Stomach smooth muscle (tissue), 2 donors: Measurements from ENCODE around the gene DPF3.

Source experiments
- H3K27ac ChIP-seq: one replicate; pipeline ENCODE4 v1.7.0; 2013; ENCODE audit warnings: mild to moderate bottlenecking, low read length, inconsistent platforms
- H3K27me3 ChIP-seq, 2 donors: one replicate each; pipeline ENCODE4 v1.7.0; 2013; ENCODE audit warnings: low read length in 2 of 2; ENCODE audit not compliant: insufficient read depth in 2 of 2, control insufficient read depth in 1 of 2
- H3K36me3 ChIP-seq, 2 donors: one replicate each; pipeline ENCODE4 v1.7.0; 2013; ENCODE audit warnings: low read length in 2 of 2; ENCODE audit not compliant: control insufficient read depth in 2 of 2, insufficient read depth in 2 of 2
- H3K4me1 ChIP-seq: one replicate; pipeline ENCODE4 v1.7.0; 2013; ENCODE audit warnings: low read length; ENCODE audit not compliant: control insufficient read depth, insufficient read depth
- H3K4me3 ChIP-seq, 2 donors: one replicate each; pipeline ENCODE4 v1.7.0; 2013; ENCODE audit warnings: low read length in 2 of 2
- H3K9ac ChIP-seq, 2 donors: one replicate each; pipeline ENCODE4 v1.7.0; 2013; ENCODE audit warnings: low read length in 2 of 2, mild to moderate bottlenecking in 1 of 2
- H3K9me3 ChIP-seq, 2 donors: one replicate each; pipeline ENCODE4 v1.7.0; 2013; ENCODE audit warnings: low read length in 2 of 2; ENCODE audit not compliant: control insufficient read depth in 2 of 2
- donor health status: healthy.
- donor health status: Pancreatic carcinoma.

Gene DPF3

DNA sequence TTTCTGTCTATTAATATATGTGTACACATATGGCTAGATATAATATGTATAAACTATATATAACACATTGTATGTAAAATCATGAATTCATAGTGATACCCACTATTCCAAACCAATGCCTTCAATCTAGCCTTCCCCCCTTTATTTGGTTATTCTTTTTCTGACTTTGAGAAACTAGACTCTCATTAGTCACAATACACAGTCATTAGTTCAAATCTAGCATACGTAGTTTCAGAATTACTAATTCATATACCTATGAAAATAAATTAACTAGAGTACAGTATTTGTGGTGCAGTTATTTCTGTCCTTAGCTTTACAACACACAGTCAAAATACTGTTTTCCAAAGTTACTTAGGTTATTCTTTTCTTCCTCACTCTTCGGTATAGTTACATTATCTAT is 268.2 kb downstream of the DPF3 start:
- H3K9ac ChIP-seq: no peak overlapping the region
- no peaks in the 10 kb centered on the region for H3K36me3 ChIP-seq
- no peak overlapping the region for H3K4me3 ChIP-seq
- H3K27ac ChIP-seq: no peak overlapping the region
- H3K27me3 ChIP-seq: no peaks in the 10 kb centered on the region
- H3K4me1 ChIP-seq: no peaks in the 10 kb centered on the region
- H3K9me3 ChIP-seq: peaks cover 0 to 3% of the 10 kb centered on the region in 2 donors

DNA sequence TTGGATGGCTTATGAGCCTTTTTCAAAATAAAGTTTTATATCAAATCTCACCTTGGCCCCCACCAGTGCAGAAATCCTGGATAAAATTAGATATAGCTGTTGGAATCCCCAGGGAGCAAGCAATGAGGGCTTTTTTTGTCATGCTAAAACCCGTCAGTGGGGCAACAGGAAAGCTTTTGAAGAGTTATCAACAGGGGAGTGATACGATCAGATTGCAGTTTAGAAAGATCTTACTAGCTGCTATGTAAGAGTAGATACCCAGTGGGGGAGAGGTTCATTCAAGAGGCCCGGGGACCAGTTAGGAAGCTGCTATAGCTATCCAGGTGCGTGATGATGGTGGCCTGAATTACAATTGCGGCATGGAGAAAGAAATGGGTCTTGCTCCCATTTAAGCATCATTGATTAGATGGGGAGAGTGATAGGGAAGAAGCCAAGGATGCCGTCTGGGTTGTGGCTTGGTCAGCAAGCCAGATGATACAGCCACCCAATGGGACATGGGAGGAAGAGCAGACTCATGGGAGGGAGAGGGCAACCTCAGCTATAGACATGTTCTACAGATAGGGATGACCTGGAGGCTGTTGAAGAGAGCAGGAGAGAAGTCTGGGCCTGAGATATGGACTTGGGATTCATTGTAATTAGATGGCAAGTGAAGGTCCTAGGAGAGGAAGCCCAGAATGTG is 272.4 kb downstream of the DPF3 start:
- Histone ChIP-seq H3K36me3 (no peaks in the 10 kb centered on the region), H3K27ac (no peak overlapping the region), H3K9me3 (no peaks in the 10 kb centered on the region), H3K9ac (no peak overlapping the region), H3K4me3 (no peak overlapping the region), H3K4me1 (peaks cover 16% of the 10 kb centered on the region), H3K27me3 (no peaks in the 10 kb centered on the region)

DNA sequence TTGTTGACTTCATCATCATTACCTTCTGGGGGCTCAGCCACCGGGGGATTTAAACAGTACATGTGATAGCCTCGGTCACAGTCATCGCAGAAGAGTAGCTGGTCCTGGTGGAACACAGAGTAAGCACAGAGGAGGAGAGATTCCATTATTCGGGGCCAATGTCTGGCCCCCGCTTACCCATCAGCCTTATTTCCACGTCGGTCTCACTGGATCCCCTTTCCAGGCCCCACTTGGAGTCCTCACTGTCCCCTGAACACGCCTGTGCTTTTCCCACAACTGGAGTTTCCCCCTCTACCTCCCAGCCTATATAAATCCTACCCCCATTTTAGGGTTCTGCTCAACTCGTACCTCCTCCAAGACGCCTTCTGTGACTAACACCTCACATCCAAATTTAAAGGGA is 274.0 kb downstream of the DPF3 start:
- no peak overlapping the region for H3K4me3 ChIP-seq
- H3K36me3 ChIP-seq: no peaks in the 10 kb centered on the region
- no peaks in the 10 kb centered on the region for H3K27me3 ChIP-seq
- H3K4me1 ChIP-seq: peaks cover 27% of the 10 kb centered on the region
- no peak overlapping the region for H3K9ac ChIP-seq
- H3K9me3 ChIP-seq: no peaks in the 10 kb centered on the region
- no peak overlapping the region for H3K27ac ChIP-seq

DNA sequence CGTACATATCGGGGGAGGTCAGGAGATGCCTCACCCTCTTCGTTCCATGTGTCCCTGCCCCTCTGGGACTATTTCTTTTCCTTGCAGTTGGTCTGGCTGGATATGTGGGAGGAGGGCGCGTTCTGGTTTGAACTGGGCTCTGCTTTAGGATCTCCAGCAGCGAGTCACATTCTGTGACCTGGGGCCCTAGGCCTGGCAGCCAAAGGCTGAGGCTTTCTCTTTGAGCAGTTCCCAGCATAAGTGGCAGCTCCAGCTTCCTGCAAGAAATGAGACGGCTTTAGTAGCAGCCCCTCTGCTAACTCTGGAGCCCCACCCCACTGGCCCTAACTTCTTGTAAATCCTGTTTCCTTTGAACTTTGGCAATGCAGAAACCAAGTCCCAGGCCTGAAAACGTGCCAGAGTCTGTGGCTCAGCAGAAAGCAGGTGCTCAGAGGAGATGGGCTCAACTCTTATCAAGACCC is 274.8 kb downstream of the DPF3 start:
- peaks cover 27% of the 10 kb centered on the region for H3K4me1 ChIP-seq
- no peaks in the 10 kb centered on the region for H3K36me3 ChIP-seq
- H3K27ac ChIP-seq: no peak overlapping the region
- no peak overlapping the region for H3K9ac ChIP-seq
- H3K9me3 ChIP-seq: no peaks in the 10 kb centered on the region
- no peak overlapping the region for H3K4me3 ChIP-seq
- no peaks in the 10 kb centered on the region for H3K27me3 ChIP-seq

DNA sequence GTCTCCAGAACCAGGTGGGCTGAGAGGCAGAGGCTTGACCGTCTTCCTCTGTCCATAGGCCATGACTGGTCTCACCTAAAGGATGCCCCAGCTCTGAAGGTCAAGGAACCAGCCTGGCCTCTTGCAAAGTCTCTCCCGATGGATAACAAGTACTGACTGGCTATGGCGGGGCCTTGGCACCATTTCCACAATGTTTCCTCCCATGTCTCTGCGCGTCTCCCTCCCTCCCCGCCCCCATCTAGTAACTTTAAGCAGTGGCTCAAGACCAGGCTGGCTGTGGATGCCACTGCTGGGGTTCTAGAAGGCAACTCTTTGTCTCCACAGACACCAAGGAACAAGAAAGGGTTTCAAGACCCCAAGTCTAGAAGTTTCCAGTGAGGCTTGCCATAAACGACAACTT is 275.5 kb downstream of the DPF3 start:
- H3K4me1 ChIP-seq: peaks cover 27% of the 10 kb centered on the region
- H3K4me3 ChIP-seq: no peak overlapping the region
- H3K9ac ChIP-seq: no peak overlapping the region

DNA sequence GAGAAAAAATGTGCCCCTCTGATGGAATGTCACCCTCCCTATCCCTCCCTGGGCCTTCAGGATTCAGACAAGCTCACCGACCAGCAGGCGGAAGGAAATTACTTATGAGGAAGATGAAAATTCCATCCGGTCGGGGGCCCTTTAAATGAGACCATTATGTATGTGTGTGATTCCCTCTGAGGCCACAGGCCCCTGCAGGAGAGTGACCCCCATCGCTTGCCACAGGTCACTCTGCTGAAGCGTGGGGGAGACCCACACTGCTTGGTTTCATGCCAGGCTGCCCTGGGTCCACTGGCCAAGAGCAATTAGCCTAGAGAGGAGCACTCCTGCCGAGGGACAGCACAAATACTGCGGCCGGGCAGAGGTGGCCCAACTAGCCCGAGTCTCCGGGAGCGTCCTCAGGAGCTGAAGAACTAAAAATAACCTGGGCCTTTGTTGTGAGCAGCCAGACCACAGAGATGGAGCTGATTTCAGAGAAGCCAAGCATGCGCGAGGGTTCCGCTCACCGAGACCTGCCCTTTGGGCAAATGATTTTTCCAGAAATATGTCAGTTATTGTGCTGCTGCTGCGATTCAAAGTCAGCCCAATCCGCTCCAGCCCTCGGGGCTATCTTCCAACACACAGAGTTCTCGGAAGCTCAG is 276.4 kb downstream of the DPF3 start:
- Histone ChIP-seq H3K9ac (peak overlapping the region in 1 of 2 donors; percentile 60), H3K36me3 (no peaks in the 10 kb centered on the region), H3K27me3 (no peaks in the 10 kb centered on the region), H3K4me1 (peaks cover 27% of the 10 kb centered on the region), H3K4me3 (peak overlapping the region in 1 of 2 donors; percentile 35), H3K27ac (peak overlapping the region; percentile 41), H3K9me3 (no peaks in the 10 kb centered on the region)

More for the DNA sequence above, 275.5 kb downstream of the DPF3 start:
- no peaks in the 10 kb centered on the region for H3K9me3 ChIP-seq
- H3K36me3 ChIP-seq: no peaks in the 10 kb centered on the region
- H3K27ac ChIP-seq: peak overlapping the region; percentile 41
- H3K27me3 ChIP-seq: no peaks in the 10 kb centered on the region

DNA sequence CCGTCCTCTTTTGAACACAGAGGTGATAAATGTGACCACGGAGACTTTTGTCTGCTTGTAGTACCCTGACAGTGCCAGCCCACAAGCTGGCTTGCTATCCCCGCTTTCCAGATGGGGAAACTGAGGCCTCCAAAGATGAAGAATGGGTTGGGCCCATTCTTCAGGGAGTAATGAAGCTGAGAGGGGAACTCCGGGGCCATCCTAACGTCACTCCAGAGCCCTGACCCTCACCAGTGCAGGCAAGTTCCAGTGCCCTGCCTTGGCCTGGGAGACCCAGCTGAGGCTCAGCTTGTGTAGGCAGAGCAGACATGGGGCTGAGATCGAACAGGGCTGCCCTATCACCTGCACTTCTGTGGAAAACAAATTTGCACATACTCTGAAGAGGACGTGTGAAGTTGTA is 277.1 kb downstream of the DPF3 start:
- Histone ChIP-seq H3K27ac (no peak overlapping the region), H3K4me1 (peaks cover 27% of the 10 kb centered on the region)

DNA sequence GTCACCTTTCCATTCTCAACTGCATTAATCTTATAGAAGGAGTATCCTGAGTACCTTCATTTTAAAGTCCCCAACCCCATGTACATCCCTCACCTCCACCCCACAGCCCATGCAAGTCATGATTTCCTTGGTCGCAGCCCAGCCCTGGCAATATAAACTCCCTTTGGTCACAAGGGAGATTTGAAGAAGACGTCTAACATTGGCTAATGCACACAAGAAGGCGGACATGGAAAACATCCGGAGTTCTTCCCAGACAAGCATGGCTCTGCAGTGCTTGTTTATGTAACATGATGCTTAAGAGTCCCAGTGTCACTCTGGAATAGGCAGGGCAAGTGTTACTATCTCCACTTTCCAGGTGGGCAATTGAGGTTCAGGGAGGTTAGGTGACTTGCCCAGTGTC is 277.6 kb downstream of the DPF3 start:
- Histone ChIP-seq H3K4me1 (peaks cover 27% of the 10 kb centered on the region), H3K9ac (no peak overlapping the region), H3K27ac (no peak overlapping the region)

More for the DNA sequence above, 277.1 kb downstream of the DPF3 start:
- Histone ChIP-seq H3K9ac (no peak overlapping the region), H3K27me3 (no peaks in the 10 kb centered on the region), H3K4me3 (no peak overlapping the region), H3K36me3 (no peaks in the 10 kb centered on the region), H3K9me3 (no peaks in the 10 kb centered on the region)

DNA sequence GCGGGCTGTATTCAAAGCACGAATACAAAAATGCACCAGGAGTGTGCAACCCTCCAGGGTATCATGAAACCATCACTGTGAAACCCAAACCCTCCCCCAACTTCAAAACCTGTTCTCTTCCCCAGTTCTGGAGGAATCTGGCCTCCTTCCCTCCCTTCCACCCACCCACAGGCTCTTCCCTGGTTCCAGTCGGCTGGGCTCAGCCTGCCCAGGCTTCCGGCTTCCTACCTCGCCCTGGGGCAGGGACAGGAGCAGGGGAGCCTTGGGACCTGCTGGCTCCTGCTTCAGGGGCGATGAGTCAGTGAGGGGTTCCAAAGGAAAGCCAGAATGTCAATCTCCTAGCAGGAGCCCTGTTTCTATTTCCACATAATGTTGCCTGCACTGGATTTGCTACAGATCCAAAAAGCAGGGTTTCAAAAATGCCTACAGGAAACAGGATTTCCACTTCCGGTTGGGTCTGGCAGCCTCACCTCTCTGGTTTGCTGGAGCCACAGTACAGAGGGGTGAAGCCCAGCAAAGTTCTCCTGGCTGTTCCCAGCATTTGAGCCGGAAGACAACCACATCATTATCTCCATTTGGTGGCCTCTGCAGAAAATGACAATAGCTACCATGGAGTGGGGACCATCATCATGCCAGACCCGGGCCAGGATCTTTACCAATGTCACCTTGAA is 278.3 kb downstream of the DPF3 start:
- no peaks in the 10 kb centered on the region for H3K27me3 ChIP-seq
- H3K27ac ChIP-seq: no peak overlapping the region
- peaks cover 27% of the 10 kb centered on the region for H3K4me1 ChIP-seq
- H3K4me3 ChIP-seq: no peak overlapping the region
- no peaks in the 10 kb centered on the region for H3K36me3 ChIP-seq
- H3K9me3 ChIP-seq: no peaks in the 10 kb centered on the region
- no peak overlapping the region for H3K9ac ChIP-seq

More for the DNA sequence above, 277.6 kb downstream of the DPF3 start:
- no peaks in the 10 kb centered on the region for H3K27me3 ChIP-seq
- H3K4me3 ChIP-seq: no peak overlapping the region
- no peaks in the 10 kb centered on the region for H3K36me3 ChIP-seq
- H3K9me3 ChIP-seq: no peaks in the 10 kb centered on the region

DNA sequence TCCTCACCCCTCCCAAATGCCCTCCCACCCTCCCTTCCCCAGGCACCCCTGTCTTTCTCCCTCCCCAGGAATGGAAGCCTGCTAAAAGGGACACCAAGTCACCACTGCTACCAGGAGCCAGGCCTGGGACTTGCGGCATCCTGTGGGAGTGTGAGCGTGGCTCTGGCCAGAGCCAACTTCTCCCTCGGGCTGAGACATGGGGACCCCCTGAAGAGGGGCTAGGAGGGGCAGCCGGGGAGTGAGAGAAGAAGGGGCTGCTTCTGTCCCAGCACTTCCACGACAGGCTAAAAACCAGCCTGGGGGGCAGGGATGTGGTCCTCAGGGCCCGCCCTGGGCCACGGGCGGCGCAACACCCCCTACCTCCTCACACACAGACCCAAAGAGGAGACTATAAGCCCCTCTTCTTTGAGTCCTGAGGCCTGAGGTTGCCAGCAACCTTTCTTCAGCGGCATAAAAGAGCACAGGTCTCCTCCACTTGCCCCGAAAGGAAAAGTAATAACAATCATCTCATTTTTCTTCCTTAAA is 278.9 kb downstream of the DPF3 start:
- Histone ChIP-seq H3K4me3 (no peak overlapping the region), H3K9ac (no peak overlapping the region), H3K9me3 (no peaks in the 10 kb centered on the region), H3K4me1 (peaks cover 27% of the 10 kb centered on the region), H3K27me3 (no peaks in the 10 kb centered on the region), H3K36me3 (no peaks in the 10 kb centered on the region), H3K27ac (no peak overlapping the region)
